ENCODE measurements around the gene FTO.

The FTO gene

DNA sequence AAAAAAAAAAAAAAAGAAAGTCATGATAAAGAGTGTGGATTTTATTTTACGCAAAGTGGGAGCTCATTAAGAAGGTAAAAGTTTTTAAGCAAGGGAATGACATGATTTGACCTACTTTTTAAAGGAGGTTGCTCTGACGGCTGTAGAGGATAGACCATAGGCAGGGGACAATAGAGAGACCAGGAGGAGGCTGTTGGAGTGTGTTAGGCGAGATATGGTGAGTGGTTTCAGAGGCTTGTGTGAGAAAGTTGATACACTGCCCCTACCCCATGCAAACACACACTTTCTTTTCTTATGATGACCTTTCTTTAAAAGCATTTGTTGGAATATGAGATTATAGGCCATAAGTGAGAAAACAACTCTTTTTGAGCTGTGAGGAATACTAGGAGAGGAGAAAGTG lies 82.0 kb downstream of the FTO start:
- DNase-seq: no peak

- DNase-seq: no peak
Observed at GRCh38 chr16:53787423-53787822, 83.5 kb downstream of the FTO start.

- DNase-seq: no peak
Observed at GRCh38 chr16:53789137-53789536, 85.2 kb downstream of the FTO start.

- DNase-seq: no peak
Observed at GRCh38 chr16:53792161-53792951, 88.4 kb downstream of the FTO start.

DNA sequence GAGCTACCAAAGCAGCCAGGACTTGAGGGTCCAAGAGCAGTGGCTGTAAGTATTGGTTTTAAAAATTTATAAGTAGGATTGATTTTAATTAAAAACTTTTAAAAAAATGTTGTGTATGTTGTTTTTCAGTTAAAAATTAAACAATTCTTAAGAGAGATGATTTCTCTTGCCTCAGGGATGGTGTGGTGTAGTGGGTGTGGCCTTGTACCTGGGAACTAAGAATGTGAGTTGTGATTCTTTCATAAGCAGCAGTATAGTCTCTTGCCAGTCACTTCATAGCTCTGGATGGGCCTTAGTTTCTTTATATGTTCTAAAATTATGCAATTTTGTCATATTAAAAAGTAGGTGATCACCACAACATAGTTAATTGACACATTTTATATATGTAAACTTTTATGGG lies 99.5 kb downstream of the FTO start:
- DNase-seq: no peak

- DNase-seq: no peak
Observed at GRCh38 chr16:53803998-53804397, 100.0 kb downstream of the FTO start.

DNA sequence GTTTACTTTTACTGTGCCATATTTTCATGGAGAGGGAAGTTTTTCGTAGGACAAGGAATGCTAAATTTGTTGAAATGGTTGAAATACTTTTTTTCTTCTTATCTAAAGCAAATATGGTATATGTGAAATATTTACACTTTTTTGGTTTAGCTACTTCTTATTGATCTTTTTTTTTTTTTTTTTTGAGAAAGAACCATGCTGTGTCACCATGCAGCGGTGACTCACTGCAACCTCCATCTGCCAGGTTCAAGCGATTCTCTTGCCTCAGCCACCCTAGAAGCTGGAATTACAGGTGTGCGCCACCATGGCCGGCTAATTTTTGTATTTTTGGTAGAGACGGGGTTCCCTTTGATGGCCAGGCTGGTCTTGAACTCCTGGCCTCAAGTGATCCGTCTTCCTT lies 100.5 kb downstream of the FTO start:
- no peak for DNase-seq

DNA sequence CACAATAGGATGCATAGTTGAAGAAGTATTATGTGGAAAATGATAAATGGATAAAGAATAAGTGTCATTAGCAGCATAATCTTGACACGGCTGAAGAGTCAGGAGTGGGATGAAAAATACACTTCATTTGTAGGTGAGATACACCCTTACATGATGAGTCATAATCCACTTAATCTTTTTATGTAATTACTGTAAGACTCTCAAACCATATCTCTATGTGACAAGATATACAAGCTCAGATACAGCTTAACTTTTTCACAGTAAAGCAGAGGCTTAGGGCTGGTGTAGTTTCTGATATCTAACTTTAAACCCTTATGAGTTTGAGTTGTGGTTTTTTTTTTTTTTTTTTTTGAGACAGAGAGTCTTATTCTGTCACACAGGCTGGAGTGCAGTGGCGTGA lies 101.2 kb downstream of the FTO start:
- no peak for DNase-seq

DNA sequence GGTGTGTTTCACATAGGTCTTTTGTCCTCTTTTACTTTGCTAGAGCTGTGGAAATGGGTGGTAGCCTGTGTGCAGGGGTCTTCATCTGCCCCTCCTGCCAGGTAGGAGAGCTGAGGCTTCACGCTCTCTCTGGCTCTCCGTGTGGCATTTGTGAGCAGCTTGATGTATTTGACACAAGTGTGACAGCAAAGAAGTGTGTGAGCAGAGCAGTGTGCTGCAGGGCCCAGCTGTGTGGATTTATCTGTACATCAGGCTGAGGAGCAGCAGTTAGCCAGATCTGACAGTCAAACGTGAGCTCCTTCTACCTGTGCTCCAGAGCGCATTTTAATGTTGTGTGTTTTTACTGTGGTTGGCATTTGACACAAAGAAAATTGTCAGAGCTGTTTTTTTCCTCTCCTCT lies 101.8 kb downstream of the FTO start:
- no peak for DNase-seq

DNA sequence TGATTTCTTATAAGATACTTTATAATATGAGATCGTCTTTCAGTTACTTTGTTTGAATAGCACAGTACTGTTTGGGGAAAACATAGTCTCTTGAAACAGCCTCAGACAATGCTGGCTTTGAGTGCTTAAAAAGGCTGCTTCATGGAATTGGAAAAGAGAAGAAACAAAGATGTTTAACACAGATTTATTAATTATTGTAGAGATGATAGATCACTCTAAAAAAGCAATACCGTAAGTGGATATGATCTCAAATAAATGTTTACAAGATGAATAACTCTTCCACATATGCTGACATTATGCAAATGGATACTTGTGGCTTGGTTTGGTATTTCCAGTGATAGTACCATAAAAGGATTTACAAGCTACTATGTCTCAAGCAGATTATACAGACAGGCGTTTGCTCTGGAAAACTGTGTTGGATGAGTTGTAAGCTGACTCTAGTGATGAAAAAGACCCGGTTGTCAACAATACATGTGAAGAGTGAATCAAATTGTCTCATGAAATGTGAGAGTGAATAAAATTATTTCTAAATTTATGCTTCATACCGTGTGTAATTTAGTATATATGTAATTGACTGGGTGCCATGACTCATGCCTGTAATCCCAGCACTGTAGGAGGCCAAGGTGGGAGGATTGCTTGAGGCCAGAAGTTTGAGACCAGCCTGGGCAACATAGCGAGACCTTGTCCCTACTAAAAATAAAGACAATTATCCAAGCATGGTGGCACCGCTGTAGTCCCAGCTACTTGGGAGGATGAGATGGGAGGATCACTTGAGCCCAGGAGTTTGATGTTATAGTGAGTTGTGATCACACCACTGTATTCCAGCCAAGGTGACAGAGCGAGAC lies 105.4 kb downstream of the FTO start:
- no peak for DNase-seq

- DNase-seq: no peak
Observed at GRCh38 chr16:53812914-53813313, 109.0 kb downstream of the FTO start.

DNA sequence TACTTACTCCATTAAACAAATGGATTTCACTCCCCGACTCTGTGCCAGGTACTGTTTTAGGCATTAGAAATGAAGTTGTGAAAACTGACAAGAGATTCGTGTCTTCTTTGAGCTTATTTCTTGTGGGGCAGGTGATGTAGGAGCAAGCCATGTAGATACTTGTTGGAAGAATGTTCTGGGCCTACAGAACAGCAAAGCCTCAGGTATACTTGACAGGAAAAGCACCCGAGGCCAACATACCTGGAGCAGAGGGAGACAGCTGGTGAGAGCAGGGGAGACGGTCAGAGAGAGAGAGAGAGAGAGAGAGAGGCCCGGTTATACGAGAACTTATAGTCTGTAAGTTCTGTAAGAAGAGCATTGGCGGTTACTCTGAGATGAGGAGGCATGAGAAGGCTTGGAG lies 110.8 kb downstream of the FTO start:
- DNase-seq: no peak

DNA sequence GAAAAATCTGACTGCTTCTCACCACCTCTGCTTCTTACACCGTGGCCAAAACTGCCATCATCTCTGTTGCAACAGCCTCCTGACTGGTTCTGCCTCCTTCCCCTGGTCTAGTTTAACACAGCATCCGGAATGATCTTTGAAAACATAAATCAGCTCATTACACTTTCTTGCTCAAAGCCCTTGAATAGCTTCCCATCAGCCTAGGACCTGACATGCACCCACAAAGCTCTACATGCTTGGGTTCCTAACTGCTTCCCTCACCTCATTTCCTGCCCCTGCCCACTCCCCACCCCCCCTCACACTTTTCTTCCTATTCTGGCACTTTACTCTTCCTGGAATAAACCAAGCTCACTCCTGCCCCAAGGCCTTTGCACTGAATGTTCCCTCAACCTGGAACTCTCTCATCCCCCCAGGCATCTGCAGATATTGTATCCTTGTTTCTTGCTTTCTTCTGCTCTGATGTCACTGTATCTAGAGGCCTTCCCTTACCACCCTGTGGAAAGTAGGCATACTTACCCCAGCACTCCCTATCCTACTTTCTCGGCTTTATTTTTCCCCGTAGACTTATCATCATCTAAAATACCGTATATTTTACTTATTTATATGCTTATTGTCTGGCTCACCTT lies 112.4 kb downstream of the FTO start:
- DNase-seq: no peak

GRCh38 chr16:53817117-53817755 lies 113.3 kb downstream of the FTO start:
- DNase-seq: no peak

DNA sequence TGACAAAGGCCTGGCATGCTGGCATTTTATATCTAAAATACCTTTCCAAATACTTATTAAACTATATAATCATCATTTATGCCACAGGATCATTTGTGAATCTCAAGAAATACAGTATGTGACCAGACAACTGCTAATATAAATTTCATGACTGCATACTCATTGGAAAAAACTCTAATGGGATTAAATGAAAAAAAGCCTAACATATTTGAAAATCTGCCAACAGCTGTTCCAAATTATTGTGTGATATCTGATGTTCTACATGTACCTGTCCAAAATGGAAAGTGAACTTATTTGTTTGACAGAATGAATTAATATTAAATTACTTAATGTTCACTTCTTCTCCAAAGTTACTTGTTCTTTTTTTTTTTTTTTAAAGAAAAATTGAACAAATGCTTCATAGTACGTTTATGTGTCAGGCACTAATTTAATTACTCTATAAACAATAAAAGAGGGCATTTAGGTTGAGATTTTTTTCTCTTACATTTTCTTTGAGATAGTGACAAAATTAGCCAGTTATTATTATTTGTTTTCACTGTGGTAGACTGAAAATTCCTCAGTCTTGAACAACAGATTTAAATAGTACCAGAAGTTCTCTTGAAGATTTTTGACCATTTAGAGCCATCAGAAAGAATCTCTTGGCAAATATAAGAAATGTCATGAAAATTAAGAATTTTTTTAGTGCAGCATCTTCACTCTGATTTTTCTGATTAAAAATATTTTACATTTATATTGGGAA lies 114.0 kb downstream of the FTO start:
- peak; percentile 24 for DNase-seq

GRCh38 chr16:53821487-53821886 lies 117.5 kb downstream of the FTO start:
- DNase-seq: no peak

DNA sequence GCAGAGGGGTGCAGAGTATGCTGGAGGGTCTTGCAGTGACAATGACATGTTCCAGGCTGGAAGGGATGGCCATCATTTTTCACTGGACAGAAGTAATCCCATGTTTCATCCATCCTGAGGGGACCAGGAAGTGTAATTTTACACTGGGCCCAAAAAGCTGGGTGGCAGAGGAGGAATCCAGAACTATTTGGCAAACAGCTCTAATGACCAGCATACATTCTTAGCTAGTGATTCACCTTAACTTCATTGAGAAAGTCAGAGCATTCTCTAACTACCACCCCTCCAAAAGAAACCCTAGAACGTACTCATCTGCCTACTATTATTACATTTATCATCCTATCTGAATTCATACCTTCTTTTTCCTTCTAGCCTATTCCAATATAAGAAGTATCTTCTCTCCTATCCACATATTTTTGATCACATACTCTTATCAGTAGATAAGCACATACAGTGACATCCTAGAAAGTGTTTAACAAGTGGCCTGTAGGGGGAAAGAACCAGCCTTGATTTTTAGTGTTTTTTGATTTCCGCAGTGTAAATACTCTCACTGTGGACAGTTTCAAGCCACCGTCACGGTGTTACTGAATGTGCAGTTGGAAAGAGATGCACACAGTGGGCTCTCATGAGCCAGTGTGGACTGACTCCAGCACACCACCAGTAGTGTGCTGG lies 118.1 kb downstream of the FTO start:
- no peak for DNase-seq

GRCh38 chr16:53822936-53823529 lies 119.1 kb downstream of the FTO start:
- no peak for DNase-seq

DNA sequence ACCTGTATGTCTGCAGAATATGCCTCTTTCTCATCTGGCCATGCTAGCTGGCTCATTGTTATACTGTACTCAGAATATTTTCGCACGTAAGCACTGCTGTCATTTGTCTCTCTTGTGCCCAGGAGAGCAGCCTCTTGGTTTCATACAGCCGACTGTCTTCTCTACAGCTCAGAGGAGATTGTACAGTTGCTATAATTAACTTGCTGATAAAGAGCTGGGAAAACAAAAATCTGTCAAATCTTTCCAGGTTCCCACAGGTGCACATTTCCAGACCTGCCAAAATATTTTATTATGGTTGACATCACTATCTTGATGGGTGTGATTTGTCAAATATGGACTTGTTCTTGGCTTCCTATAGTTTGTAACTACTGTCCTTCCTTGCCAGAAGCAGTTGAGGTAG lies 122.7 kb downstream of the FTO start:
- no peak for DNase-seq

DNA sequence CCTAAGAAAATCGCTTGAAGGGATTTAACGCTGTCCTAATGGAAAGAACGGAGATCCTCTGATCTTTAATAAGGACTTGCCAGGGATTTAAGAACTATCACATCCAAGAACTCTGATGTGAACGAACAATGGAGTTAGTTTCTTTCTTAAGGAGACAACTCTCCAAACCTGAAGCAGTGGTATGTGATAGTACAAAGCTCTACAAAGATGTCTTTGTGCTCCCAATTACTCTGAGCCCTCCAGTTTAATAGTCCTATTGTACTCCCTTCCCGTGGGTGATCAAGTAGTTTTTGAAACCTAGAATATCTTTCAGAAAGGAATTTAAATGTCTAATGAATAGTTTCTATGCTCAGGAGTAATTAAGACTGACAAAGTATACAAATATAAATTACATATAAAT lies 123.8 kb downstream of the FTO start:
- no peak for DNase-seq

GRCh38 chr16:53829186-53829747 lies 125.3 kb downstream of the FTO start:
- DNase-seq: no peak

Measured in NCI-H1105 treated with DMSO at 0.1 percent for 48 hours (cell line).